ENCODE data around the gene GRPEL2. TPM values are rescaled to one million over a fixed set of nuclear protein-coding genes. Genes with fewer than 3 reads are reported as not detected.

The GRPEL2 gene
- polyA plus RNA-seq, 3 donors: 1.9 to 2.7 (median 2.0) TPM

DNA sequence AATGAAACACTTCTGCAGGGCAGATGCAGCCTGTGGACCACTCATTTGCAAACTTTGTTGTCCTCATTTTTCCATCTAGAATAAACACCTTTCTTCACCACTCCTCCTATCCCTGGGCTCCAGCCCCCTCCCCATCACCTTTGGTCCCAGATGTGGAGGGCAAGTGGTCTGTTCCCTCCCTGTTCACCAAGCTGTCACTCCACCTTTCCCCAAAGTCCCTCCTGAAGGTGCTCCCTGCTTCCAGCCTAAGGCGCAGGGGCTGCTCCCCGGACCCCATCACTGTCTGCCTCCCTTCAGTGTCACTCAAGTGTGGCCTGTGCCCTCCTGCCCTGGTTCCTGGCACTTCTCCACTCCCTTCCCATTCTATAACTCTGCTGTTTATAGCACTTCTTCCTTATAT, 19.4 kb downstream of the GRPEL2 start:
- TF ChIP-seq, protein P1, sequence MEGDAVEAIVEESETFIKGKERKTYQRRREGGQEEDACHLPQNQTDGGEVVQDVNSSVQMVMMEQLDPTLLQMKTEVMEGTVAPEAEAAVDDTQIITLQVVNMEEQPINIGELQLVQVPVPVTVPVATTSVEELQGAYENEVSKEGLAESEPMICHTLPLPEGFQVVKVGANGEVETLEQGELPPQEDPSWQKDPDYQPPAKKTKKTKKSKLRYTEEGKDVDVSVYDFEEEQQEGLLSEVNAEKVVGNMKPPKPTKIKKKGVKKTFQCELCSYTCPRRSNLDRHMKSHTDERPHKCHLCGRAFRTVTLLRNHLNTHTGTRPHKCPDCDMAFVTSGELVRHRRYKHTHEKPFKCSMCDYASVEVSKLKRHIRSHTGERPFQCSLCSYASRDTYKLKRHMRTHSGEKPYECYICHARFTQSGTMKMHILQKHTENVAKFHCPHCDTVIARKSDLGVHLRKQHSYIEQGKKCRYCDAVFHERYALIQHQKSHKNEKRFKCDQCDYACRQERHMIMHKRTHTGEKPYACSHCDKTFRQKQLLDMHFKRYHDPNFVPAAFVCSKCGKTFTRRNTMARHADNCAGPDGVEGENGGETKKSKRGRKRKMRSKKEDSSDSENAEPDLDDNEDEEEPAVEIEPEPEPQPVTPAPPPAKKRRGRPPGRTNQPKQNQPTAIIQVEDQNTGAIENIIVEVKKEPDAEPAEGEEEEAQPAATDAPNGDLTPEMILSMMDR (IDR thresholded peaks at IDR 0.05): no peak
- H3K36me3 ChIP-seq (replicated peaks in 1 of 2; ENCODE audit: control insufficient read depth in 1 of 2, insufficient read depth in 2 of 2, low read length in 2 of 2): peaks cover 2 to 6% of the 10 kb centered on the region in 2 donors
- Mint-ChIP-seq H3K36me3 (peaks cover 19 to 28% of the 10 kb centered on the region in 2 donors), H3K4me1 (peaks cover 28% of the 10 kb centered on the region), H3K9me3 (no peaks in the 10 kb centered on the region), H3K27ac (peak overlapping the region in 1 of 7 donors; percentile 12), H3K4me3 (no peak overlapping the region), H3K27me3 (ENCODE audit: low read depth in 3 of 3) (peaks cover 0 to 4% (median 2%) of the 10 kb centered on the region in 3 donors)
- peaks cover 14 to 15% of the 10 kb centered on the region in 2 donors for H3K4me1 ChIP-seq (ENCODE audit: control insufficient read depth in 1 of 2, insufficient read depth in 2 of 2, low read length in 2 of 2)
- no peak overlapping the region for H3K4me2 ChIP-seq (replicated peaks; ENCODE audit: extremely low read depth, low read length, poor library complexity, severe bottlenecking)
- 100% methylated on average over 2 of the region's 2 CpGs for WGBS (ENCODE audit: insufficient coverage)
- H3K27ac ChIP-seq (ENCODE audit: low read depth in 1 of 2, low read length in 2 of 2): no peak overlapping the region
- H2AFZ ChIP-seq (ENCODE audit: insufficient read depth, low read depth, low read length, poor library complexity, severe bottlenecking): no peak overlapping the region
- H3K27me3 ChIP-seq (ENCODE audit: control insufficient read depth in 2 of 2, insufficient read depth in 2 of 2, low read length in 2 of 2): no peaks in the 10 kb centered on the region
- no peaks in the 10 kb centered on the region for H3K9me3 ChIP-seq (replicated peaks in 1 of 2; ENCODE audit: control insufficient read depth in 1 of 2, insufficient read depth in 1 of 2, low read length in 2 of 2)
- H3K4me3 ChIP-seq (replicated peaks in 1 of 3; ENCODE audit: low read depth in 2 of 3, low read length in 3 of 3): no peak overlapping the region
- no peak overlapping the region for H3K9ac ChIP-seq (ENCODE audit: insufficient read depth, low read length, poor library complexity, severe bottlenecking)
- DNase-seq: no peak
- H4K20me1 ChIP-seq (ENCODE audit: insufficient read depth, low read length): no peaks in the 10 kb centered on the region
- intact Hi-C loops (cut with micrococcal nuclease): loop anchor here in 1 of 2 donors (5.0 kb wide), 1 partner anchor 203 kb away; no protein-coding TSS in a partner anchor
- no peaks in the 10 kb centered on the region for H3K79me2 ChIP-seq (ENCODE audit: insufficient read depth, low read length)

DNA sequence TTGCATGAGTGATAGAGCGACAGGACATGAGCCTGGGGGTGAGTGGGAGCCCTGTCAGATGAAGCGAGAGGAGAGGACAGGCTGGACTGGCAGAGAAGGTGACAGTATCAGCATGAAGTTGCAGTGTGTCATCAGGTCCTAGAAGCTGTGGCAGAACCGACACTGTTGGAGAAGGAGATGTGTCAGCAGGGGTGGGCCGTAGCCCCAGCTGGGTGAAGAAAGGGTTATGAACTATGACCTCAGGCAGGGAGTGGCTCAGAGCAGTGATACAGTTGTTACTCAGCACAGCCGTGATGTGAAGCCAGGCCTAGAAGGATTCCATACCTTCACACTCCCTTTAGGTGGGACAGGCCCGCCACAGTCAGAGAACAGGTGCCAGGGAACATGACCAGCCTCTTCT, 20.1 kb downstream of the GRPEL2 start:
- no peaks in the 10 kb centered on the region for H3K79me2 ChIP-seq (ENCODE audit: insufficient read depth, low read length)
- intact Hi-C loops (cut with micrococcal nuclease): loop anchor here in 1 of 2 donors (5.0 kb wide), 1 partner anchor 202 kb away; no protein-coding TSS in a partner anchor
- Mint-ChIP-seq H3K27ac (peak overlapping the region in 2 of 7 donors; percentile 2 to 3), H3K4me1 (peaks cover 21% of the 10 kb centered on the region), H3K27me3 (ENCODE audit: low read depth in 3 of 3) (peaks cover 0 to 4% (median 2%) of the 10 kb centered on the region in 3 donors), H3K4me3 (no peak overlapping the region), H3K36me3 (peaks cover 19 to 28% of the 10 kb centered on the region in 2 donors), H3K9me3 (no peaks in the 10 kb centered on the region)
- H3K27ac ChIP-seq (ENCODE audit: low read depth in 1 of 2, low read length in 2 of 2): no peak overlapping the region
- H3K4me3 ChIP-seq (replicated peaks in 1 of 3; ENCODE audit: low read depth in 2 of 3, low read length in 3 of 3): no peak overlapping the region
- H3K4me2 ChIP-seq (replicated peaks; ENCODE audit: extremely low read depth, low read length, poor library complexity, severe bottlenecking): no peak overlapping the region
- no peak overlapping the region for H3K9ac ChIP-seq (ENCODE audit: insufficient read depth, low read length, poor library complexity, severe bottlenecking)
- WGBS (ENCODE audit: insufficient coverage): 98% methylated on average over 4 of the region's 6 CpGs
- TF ChIP-seq, protein P1 (IDR thresholded peaks at IDR 0.05): no peak
- peaks cover 2 to 6% of the 10 kb centered on the region in 2 donors for H3K36me3 ChIP-seq (replicated peaks in 1 of 2; ENCODE audit: control insufficient read depth in 1 of 2, insufficient read depth in 2 of 2, low read length in 2 of 2)
- no peak overlapping the region for H2AFZ ChIP-seq (ENCODE audit: insufficient read depth, low read depth, low read length, poor library complexity, severe bottlenecking)
- peaks cover 7 to 8% of the 10 kb centered on the region in 2 donors for H3K4me1 ChIP-seq (ENCODE audit: control insufficient read depth in 1 of 2, insufficient read depth in 2 of 2, low read length in 2 of 2)
- no peaks in the 10 kb centered on the region for H4K20me1 ChIP-seq (ENCODE audit: insufficient read depth, low read length)
- DNase-seq: no peak
- H3K9me3 ChIP-seq (replicated peaks in 1 of 2; ENCODE audit: control insufficient read depth in 1 of 2, insufficient read depth in 1 of 2, low read length in 2 of 2): no peaks in the 10 kb centered on the region
- H3K27me3 ChIP-seq (ENCODE audit: control insufficient read depth in 2 of 2, insufficient read depth in 2 of 2, low read length in 2 of 2): no peaks in the 10 kb centered on the region
